Inflammatory macrophage treated with lipopolysaccharide for 1 hour (primary cell): ENCODE measurements around the gene CHP1.
"Not testable (repeated sequence)": the region's sequence is repeated elsewhere in the genome, so short reads cannot be mapped to it uniquely, and the experiment has no call there.

Experiments
- DNase-seq, 2 donors: peaks; one replicate each; pipeline ENCODE4 v3.0.0-alpha.2; 2020 to 2022

CHP1 gene

DNA sequence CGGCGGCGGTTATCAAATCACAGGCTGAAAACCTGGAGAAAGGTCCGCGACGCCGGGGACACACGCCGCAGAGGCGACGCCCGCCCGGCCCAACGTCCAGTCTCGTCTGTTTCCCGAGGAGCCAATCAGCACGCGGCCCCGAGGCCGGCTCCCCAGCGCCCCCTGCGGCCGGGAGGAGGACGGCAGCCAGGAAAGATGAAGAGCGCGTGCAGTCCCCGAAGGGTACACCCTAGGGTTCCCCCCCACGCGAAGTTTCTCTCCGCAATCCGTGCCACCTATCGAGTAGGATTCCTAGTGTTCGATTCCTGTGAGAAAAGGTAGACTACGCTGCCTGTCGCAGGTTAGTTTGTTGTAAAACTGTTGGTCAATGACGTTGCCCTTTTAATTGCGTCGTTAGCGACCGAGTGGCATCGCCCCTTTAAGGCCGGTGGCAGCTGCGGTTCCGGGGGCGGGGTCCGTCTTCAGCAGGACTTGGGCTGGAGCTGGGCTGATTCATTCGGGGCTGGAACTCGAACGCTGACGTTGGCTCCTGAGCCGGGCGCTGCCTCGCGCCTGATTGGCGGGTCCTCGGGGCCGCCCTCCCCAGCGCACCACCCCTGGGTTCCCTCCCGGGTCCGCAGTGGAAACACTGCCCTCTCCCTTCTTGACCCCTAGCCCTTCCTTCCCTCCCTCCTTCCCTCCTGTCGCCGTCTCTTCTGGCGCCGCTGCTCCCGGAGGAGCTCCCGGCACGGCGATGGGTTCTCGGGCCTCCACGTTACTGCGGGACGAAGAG is at the start of gene CHP1, which contains the start of gene EXD1:
Gene CHP1, plus strand, starts transcription at position 619 of the 772 bp plus-strand sequence. Its CDS starts 115 bp downstream, at position 734.
Gene EXD1, minus strand, starts transcription at position 108 of the 772 bp plus-strand sequence. CDS start 4,182 bp downstream, outside the sequence.
- peak; percentile 98 for DNase-seq

DNA sequence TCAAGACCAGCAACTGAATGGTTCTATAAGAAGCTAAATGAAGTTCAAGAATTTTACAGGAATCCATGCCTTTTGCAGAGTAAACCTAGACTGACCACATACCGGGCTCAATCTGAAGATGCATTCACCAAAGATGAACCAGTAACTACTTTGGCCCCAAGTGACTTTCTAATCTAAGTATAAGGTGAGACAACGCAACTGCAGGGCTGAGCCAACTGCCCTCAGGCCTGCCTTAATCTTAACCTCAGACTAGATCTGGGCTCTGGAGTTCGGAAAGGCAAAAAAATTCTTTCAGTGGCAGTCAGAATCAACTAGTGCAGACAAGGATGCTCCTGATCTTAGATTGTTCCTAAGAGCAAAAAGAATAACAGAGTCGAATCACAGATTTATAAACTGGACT is 48.8 kb upstream of the CHP1 start:
- no peak for DNase-seq

DNA sequence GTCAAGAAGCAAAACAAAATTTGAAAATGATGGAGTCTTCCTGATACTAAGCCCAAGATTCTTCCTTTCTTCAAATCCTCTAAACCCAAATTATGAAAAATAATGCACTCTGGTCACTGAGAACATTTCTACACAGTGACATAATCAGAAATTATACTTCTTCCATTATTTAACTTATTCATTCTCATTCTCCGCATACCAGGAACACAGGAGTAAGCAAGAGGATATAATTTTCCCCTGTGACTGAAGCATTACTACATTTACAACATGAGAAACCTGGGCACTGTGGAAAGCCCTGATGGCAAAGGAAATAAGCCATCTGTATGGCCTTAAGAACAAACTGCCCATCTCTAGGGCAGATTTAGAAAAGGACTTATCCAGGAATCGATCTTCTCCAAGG is 47.5 kb upstream of the CHP1 start:
- no peak for DNase-seq

DNA sequence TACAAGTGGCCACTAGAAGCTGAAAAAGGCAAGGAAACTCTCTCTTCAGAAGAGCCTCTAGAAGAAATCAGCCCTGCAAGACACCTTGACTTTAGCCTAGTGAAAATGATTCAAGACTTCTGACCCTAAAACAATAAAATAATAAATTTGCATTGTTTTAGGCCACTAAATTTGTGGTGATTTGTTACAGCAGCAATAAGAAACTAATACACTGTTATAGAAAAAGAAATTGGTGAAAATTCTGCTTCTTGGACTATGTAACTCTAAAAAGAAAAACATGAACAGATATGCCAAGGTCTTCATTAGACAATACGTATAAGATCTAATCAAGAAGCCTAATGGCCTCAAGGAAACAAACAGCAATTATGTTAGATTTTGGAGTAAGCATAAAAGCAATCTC is 36.6 kb upstream of the CHP1 start:
- DNase-seq: no peak

DNA sequence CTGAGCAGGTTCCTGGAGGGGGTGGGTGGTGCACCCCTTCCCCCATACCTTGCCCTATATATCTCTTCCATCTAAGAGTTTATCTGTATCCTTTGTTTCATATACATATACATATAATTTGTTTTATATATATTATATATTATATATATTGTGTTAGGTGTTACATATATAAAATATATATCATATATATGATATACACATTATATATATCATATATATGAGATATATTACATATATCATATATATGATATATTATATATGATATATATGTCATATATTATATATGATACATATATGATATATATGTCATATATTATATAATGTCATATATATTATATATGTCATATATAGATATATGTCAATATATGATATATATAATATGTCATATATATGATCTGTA is 31.6 kb upstream of the CHP1 start:
- DNase-seq: no peak

- DNase-seq: no peak
Measured at GRCh38 chr15:41203395-41203794, 27.7 kb upstream of the CHP1 start.

DNA sequence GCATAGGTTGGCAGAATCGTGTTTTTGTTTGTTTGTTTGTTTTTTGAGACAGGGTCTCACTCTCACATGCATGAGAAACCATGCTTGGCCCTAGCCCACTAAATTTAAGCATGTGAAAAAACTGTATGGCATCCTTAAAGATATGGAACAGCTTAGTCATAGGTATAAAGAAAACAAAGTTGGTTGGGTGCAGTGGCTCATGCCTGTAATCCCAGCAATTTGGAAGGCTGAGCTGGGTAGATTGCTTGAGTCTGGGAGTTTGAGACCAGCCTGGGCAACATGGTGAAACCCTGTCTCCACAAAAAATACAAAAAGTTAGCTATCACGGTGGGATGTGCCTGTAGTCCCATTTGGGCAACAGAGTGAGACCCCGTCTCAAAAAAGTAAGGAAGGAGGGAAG is 25.8 kb upstream of the CHP1 start:
- no peak for DNase-seq

DNA sequence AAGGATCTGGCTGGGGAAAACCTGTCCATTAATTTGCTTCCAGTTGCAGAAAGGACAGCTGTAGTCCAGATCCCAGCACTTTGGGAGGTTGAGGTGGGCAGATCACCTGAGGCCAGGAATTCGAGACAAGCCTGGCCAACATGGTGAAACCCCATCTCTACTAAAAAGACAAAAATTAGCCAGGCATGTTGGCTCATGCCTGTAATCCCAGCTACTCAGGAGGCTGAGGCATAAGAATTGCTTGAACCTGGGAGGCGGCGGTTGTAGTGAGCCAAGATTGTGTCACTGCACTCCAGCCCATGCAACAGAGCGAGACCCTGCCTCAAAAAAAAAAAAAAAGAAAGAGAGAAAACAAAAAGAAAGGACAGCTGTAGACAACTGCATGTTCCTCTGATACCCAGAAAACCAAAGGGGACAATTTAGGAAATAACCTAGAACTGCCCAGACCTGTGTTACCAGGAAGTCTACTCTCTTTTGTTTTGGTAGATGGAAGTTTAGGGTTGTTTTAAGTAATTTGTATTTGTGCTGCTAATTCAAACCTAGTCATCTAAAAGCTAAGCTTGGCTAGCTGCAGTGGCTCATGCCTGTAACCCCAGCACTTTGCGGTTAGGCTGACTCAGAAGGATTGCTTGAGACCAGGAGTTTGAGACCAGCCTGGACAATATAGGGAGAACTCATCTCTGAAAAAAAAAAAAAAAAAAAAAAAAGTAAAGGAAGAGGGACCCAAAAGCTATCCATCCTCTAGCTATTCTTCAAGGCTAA is 23.2 kb upstream of the CHP1 start:
- DNase-seq: no peak

- peak; percentile 86 to 90 for DNase-seq
Measured at GRCh38 chr15:41215708-41216107, 15.4 kb upstream of the CHP1 start.

- DNase-seq: no peak
Measured at GRCh38 chr15:41218851-41219250, 12.2 kb upstream of the CHP1 start.

DNA sequence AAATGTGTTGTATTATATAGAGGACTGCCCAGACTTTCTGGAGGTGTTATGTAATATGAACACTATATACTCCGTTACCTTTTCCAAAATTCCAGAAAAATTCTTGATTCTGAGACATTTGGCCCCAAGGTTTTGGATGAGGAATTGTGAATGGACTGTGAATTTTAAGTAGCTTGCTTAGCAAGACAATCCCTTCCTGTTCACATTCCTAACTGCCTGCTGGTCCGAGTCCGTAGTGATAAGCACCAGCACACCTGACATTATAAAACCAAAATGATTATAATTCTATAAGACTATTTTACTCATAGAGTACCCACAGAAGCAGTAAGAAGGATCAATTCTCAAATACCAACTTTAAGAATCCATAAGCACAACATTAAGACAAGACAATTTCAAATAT is 11.7 kb upstream of the CHP1 start:
- DNase-seq: no peak

GRCh38 chr15:41230345-41230649 is 771 bp upstream of the CHP1 start:
- DNase-seq: no peak

DNA sequence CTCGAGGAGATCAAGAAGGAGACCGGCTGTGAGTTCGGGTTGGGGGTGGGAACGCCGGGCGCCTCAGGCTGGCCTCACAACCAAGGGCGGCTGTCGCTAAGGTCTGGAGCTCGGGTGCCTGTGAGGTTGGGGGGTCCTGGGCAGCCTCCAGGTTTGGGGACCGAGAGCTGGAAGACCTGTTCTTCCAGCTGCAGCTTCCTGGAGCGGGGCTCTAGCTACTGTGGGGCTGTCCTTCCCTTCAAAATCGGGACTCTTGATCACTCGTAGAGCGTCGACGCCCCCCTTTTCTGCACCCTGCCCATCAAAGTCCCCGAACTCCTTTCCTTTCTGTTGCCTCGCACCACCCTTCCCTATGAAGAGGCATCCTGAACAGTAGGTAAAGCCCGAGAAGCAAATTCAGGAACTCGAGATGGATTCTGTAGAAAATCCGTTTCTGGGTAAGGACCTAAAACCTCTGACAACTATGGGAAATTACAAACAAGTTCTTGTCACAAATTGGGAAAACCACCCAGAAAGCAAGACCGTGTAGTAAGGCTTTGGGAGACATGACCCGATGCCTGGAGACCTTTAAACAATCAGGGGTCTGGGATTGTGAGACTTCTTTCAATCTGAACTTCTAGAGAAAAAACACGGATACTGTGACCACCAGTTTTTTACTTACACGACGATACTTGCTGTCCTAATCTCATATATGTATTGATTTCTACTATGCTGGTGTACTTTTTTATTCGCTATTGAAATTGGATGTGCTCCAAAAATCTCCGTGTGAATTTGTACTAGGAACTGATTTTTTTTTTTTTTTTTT is 556 bp downstream of the CHP1 start:
- peak; percentile 30 to 35 for DNase-seq

- peak in 1 of 2 donors; percentile 23 for DNase-seq
Measured at GRCh38 chr15:41233367-41233771, 2.3 kb downstream of the CHP1 start.

DNA sequence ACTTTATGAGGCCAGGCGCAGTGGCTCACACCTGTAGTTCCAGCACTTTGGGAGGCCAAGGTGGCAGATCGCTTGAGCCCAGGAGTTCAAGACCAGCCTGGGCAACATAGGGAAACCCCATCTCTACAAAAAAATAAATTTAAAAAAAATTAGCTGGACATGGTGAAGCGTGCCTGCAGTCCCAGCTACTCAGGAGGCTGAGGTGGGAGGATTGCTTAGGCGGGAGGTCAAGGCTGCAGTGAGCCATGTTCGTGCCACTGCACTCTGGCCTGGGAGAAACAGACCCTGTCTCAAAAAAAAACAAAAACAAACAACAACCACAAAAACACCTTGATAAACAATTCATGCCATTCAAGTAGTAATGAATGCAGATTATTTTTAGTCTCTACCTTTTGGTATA is 4.2 kb downstream of the CHP1 start:
- not testable (repeated sequence) for DNase-seq

DNA sequence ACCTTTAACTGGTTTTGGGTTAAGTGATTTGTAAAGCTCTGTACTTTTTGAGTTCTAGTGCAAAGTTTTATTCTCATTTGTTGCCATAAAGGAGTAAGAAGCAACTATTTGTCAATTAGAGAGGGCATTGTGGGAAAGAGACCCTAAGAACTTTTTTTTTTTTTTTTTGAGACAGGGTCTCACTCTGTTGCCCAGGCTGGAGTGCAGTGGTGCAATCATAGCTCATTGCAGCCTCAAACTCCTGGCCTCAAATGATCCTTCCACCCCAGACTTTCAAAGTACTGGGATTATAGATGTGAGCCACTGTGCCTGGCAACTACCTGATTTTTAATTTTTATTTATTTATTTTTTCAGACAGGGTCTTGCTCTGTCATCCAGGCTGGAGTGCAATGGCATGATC is 4.9 kb downstream of the CHP1 start:
- no peak for DNase-seq

DNA sequence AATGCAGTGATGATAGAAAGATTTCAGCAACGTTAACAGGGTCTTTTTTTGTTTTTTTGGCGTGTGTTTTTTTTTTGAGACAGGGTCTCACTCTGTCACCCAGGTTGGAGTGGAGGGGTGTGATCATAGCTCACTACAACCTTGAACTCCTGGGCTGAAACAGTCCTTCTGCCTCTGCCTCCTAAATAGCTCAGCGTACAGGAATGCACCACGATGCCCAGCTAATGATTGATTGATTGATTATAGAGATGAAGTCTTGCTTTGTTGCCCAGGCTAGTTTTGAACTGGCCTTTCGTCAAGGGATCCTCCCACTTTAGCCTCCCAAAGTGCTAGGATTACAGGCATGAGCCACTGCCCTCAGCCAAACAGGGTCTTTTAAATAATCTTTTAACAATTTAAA is 7.0 kb downstream of the CHP1 start:
- DNase-seq: no peak

DNA sequence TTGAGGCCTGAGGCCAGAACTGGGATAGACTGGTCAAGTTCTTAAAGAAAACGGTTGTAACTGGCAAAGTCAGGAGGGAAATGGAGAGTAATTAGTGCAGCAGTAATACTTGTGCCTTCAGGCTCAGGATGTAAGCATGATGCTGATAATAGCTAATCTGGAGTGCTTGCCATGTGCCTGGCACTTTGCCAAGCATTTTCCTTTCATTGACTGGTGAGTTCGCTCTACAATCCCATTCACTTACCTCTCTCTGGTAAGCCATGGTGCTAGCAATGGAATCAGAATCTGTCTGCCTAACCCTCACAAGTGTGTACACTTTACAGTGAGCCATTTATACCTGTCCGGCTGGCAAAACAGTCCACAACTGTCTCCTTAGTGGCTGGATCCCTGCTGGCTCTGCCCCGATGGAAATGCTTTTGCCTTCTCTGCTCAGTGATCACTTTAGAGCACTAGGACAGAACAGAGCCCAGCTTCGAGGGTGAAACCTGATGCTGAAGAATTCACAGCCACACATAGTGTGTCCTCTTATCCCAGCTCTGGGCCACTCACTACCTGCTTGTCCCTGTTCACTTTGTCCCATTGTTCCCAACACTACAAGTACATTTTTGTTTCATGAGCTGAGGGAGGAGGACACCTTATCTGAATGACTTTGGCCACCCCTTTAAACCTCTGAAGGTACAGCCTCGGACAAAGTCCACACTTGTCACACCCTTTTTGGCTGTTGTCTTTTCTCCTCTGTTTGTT is 10.3 kb downstream of the CHP1 start:
- no peak for DNase-seq

DNA sequence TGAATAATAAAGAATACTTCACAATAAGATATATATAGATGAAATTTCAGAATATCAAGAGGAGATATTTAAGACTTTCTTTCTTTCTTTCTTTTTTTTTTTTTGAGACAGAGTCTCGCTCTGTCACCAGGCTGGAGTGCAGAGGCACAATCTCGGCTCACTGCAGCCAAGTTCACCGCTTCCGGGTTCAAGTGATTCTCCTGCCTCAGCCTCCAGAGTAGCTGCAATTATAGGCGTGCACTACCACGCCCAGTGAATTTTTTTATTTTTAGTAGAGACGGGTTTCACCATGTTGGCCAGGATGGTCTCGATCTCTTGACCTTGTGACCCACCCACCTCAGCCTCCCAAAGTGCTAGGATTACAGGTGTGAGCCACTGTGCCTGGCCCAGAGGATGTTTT is 19.7 kb downstream of the CHP1 start:
- DNase-seq: not testable (repeated sequence)

DNA sequence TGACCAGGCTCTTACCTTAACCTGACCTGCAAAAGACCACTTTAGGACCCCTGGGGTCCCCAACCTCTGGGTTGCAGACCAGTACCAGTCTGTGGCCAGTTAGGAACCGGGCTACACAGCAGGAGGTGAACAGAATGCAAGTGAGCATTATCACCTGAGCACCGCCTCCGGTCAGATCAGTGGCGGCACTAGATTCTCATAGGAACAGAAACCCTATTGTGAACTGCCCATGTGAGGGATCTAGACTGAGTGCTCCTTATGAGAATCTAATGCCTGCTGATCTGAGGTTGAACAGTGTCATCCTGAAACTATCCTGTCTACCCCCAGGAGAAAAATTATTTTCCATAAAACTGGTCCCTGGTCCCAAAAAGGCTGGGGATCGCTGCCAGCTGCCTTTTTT is 20.3 kb downstream of the CHP1 start:
- no peak for DNase-seq

- DNase-seq: no peak
Measured at GRCh38 chr15:41254560-41254959, 23.5 kb downstream of the CHP1 start.

DNA sequence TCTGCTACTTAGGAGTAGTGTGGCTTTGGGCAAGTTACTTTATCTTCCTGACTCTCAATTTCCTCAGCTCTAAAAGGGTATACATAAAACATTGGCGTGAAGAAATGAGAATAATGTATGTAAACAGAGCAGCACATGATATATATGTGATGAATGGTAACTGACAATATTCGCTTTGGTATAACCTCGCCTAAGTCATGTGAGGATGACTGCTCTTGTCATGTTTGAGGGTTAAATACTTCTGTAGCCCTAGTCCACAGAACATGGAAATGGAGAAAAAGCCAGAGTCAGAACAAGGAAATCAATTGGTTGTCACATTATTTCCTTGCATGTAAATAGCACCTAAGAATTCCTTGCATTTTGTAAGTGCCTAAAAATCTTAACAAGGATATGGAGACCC is 25.0 kb downstream of the CHP1 start:
- no peak for DNase-seq

DNA sequence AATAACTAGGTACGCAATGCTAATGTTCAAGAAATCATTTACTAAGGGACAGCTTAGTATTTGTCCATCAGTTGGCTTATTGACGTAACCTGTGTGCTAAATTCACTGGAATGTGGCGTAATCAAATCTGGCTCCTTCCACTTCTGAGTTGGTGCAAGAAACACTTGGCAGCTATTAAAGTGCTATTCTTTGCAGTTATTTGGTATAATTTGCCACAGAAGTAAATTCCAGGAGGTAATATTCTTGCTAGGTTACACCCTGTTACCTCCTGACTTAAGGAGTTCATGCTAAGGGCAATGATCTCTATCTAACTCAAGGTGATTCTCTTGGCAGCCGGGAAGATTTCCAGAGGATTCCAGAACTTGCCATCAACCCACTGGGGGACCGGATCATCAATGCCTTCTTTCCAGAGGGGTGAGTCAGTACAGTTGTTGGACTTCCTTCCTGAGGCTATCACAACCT is 25.5 kb downstream of the CHP1 start:
- DNase-seq: peak; percentile 49 to 65
